Cardiac septum (tissue), 1 donor: ENCODE results near the gene PPP1R1C. TPM values are rescaled to one million over a fixed set of nuclear protein-coding genes. Genes with fewer than 3 reads are reported as not detected.

Source experiments
- DNase-seq: peaks from one replicate; pipeline ENCODE4 v3.0.0-alpha.2; 2020; ENCODE audit warnings: low spot score
- intact Hi-C: fragments of 100-400 bp; cut with DNase I; formaldehyde crosslinking; loops from one replicate; pipeline ENCODE4 v1.14.0; 2022
- total RNA-seq: library from RNA; stranded (reverse); fragmentation: NEBNext Ultra II Directional; extraction: Animal tissue kit (Norgen Biotek cat#: 25700); gene quantifications from one replicate; pipeline ENCODE4 v1.2.1, GENCODE V29; 2021
- donor health status: DM: no; HTN: no; CAD: no.

The PPP1R1C gene
- total RNA-seq, 1 donor from 2014 or later, result 29.6 TPM

DNA sequence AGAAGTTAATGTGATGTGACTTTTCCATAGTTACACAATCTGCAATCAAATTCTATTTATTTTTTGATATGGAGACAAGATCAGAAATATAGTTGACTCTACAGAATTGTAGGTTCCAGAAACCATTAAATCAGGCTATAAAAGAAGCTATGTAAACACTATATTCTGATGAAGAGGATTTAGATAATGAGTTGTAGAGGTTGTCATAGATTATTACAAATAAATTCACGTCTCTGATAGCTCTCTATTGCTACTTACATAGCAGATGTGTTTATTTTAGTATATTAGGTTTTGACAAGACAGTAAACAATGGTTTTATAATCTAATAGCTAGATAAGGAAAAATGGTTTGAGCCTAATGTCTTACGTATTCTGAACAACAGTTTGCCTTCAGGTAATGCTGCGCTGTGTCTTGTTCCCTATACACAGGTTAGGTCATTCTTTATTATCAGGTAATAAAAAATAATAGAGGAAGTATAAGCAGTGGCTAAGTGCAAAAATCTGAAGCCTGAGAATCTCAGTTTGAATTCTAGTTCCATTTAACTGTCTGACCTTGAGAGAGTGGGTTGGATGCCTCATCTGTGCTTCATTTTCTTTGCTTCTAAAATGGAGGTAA lies 93.4 kb downstream of the PPP1R1C start:
- intact Hi-C loops, result loop anchor here (5.0 kb wide), 2 partner anchors 107 to 337 kb away; no protein-coding TSS in a partner anchor
- DNase-seq, result no peak

DNA sequence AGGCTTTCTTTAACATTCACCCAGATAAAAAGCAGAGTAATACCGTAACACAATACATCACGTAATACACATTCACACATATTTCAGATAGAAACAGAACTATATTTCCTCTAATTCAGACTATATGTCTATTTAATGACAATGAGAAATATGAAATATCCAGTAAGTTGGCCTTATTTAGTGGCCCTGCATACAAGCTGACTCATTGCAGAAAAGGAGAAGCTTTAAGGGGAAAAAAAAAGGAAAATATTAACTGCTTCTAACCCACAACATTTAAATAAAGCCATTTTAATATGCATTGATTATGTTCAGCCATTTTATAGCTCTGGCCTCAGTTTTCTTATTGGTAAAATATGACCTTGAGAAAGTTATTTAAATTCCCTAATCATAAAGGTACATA lies 94.8 kb downstream of the PPP1R1C start:
- intact Hi-C loops, result no loop called here
- no peak for DNase-seq

GRCh38 chr2:182081602-182082260 lies 96.1 kb downstream of the PPP1R1C start:
- no peak for DNase-seq
- intact Hi-C loops, result no loop called here

GRCh38 chr2:182088681-182089320 lies 103.1 kb downstream of the PPP1R1C start:
- no peak for DNase-seq
- intact Hi-C loops, result no loop called here

- no peak for DNase-seq
- intact Hi-C loops, result loop anchor here (10.0 kb wide), 1 partner anchor 564 kb away; no protein-coding TSS in a partner anchor
Observed at GRCh38 chr2:182090486-182090885, 104.8 kb downstream of the PPP1R1C start.

DNA sequence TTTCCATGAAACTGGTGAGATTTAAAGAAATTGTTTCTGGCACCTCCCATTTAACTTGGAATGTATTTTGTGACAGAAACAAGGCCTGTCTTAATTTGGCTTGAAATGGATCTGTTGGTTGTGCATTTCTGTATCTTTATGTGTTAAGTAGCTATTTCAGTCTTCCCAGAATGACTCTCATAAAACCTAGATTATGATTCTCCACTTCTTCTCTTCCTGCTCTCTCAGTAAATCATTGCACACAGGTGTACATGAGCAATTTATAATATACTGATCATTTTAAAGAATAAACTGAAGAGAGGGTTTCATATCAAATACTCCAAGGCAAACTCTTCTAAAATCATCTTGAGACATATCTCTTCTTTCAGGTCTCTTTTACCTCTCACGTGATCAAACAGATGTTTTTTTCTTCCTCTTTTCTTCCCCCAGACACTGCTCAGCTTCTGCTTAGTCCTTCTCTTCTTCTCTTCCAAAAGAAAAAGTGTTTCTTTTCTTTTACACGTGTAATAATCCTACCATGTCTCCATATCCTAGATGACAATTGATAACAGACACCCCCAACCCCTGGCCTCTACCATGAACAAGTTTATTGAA lies 112.0 kb downstream of the PPP1R1C start:
- no peak for DNase-seq
- intact Hi-C loops, result loop anchor here (10.0 kb wide), 1 partner anchor 557 kb away; no protein-coding TSS in a partner anchor

- intact Hi-C loops, result loop anchor here (10.0 kb wide), 1 partner anchor 556 kb away; no protein-coding TSS in a partner anchor
- no peak for DNase-seq
Observed at GRCh38 chr2:182098648-182099047, 113.0 kb downstream of the PPP1R1C start.

- DNase-seq, result no peak
- intact Hi-C loops, result no loop called here
Observed at GRCh38 chr2:182101263-182101662, 115.6 kb downstream of the PPP1R1C start.

DNA sequence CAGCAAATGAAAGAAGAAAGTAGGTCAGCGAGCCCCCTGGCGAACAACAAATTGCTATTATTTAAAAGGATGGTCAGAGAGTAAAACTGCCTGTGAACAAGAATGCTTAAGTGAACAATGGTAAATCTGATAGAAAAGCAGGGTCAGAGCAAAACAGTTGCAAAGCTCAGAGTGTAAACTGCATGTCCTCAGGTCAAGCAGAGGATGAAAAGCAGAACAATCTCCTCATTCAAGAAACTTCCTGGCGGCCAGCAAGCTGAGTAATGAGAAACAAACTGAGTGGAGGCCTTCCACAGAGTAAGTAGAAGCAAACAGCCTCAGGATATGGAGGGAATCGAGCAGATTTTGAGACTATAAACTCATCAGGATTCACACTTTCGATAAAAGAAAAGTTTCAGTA lies 117.9 kb downstream of the PPP1R1C start:
- intact Hi-C loops, result no loop called here
- no peak for DNase-seq

DNA sequence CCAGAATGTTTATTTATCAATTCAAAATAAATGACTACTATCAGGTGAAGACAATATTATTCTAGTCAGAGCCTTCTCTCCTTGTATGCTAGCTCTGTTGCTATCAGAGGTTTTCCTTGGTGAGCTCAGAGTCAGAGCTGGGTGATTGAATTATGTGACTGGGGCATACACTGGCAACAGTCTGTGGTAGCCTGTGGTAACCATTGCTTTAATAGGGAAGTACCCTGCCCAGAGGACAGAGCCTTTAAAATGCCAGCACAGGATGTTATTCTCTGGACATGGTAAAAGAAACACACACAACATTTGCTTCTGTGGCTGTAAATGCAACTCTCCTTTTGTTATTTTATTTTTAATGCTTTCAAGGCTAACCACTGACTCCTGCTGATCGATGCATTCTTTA lies 124.7 kb downstream of the PPP1R1C start:
- DNase-seq, result no peak
- intact Hi-C loops, result no loop called here

- intact Hi-C loops, result no loop called here
- no peak for DNase-seq
Observed at GRCh38 chr2:182113334-182113733, 127.7 kb downstream of the PPP1R1C start.

GRCh38 chr2:182115258-182115657 lies 129.6 kb downstream of the PPP1R1C start:
- intact Hi-C loops, result no loop called here
- DNase-seq, result no peak

- intact Hi-C loops, result no loop called here
- DNase-seq, result no peak
Observed at GRCh38 chr2:182116774-182117173, 131.1 kb downstream of the PPP1R1C start.

GRCh38 chr2:182117196-182117595 lies 131.5 kb downstream of the PPP1R1C start:
- intact Hi-C loops, result no loop called here
- DNase-seq, result no peak

GRCh38 chr2:182128821-182129707 lies 143.4 kb downstream of the PPP1R1C start:
- intact Hi-C loops, result no loop called here
- DNase-seq, result no peak

- intact Hi-C loops, result no loop called here
- DNase-seq, result no peak
Observed at GRCh38 chr2:182132605-182133004, 147.0 kb downstream of the PPP1R1C start.

- intact Hi-C loops, result no loop called here
Observed at GRCh38 chr2:182133195-182133891, 147.7 kb downstream of the PPP1R1C start.

GRCh38 chr2:182134201-182134600 lies 148.5 kb downstream of the PPP1R1C start:
- no peak for DNase-seq
- intact Hi-C loops, result no loop called here

More at GRCh38 chr2:182133195-182133891, 147.7 kb downstream of the PPP1R1C start:
- DNase-seq, result no peak

GRCh38 chr2:182142062-182142461 lies 156.4 kb downstream of the PPP1R1C start:
- intact Hi-C loops, result no loop called here
- DNase-seq, result no peak
